Thoracic aorta (tissue), 2 donors: ENCODE data around the gene DDX46. TPM values are rescaled to one million over a fixed set of nuclear protein-coding genes. Genes with fewer than 3 reads are reported as not detected.

Experiments used
- ATAC-seq: fragments of 150-250 bp; one replicate; pipeline ENCODE4 v1.8.0; 2017; ENCODE audit warnings: low read depth; ENCODE audit not compliant: insufficient number of reproducible peaks, low FRiP score
- DNase-seq: peaks from one replicate; pipeline ENCODE4 v3.0.0-alpha.2; 2020; ENCODE audit warnings: low spot score
- H3K27ac ChIP-seq, 2 donors: fragments of 200-600 bp; sonication (generic); 1 replicate in 1 of 2; 2 replicates in 1 of 2; pipeline ENCODE4 v1.5.1; 2016; ENCODE audit warnings: mild to moderate bottlenecking in 2 of 2, moderate library complexity in 2 of 2
- H3K27me3 ChIP-seq: fragments of 200-600 bp; sonication (generic); replicated peaks from 2 replicates; pipeline ENCODE4 v1.6.0; 2016; ENCODE audit warnings: mild to moderate bottlenecking; ENCODE audit not compliant: insufficient read depth
- H3K36me3 ChIP-seq: fragments of 200-600 bp; sonication (generic); one replicate; pipeline ENCODE4 v1.5.1; 2016
- H3K4me1 ChIP-seq, 2 donors: fragments of 200-600 bp; sonication (generic); 1 replicate in 1 of 2; 2 replicates in 1 of 2; pipeline versions ENCODE4 v1.5.1 to v1.6.0; 2016; ENCODE audit warnings: low read depth in 2 of 2, mild to moderate bottlenecking in 1 of 2; ENCODE audit not compliant: control insufficient read depth in 1 of 2
- H3K4me3 ChIP-seq: fragments of 200-600 bp; sonication (generic); 2 replicates; pipeline ENCODE4 v1.5.1; 2016; ENCODE audit warnings: mild to moderate bottlenecking
- H3K9me3 ChIP-seq: fragments of 200-600 bp; sonication (generic); 2 replicates; pipeline ENCODE4 v1.5.1; 2016
- CTCF ChIP-seq: fragments of 200-600 bp; sonication (generic); IDR thresholded peaks from one replicate; pipeline ENCODE4 v1.5.1; 2019; ENCODE audit warnings: antibody characterized with exemption
- total RNA-seq, 2 donors: library from RNA; depleted of rRNA; stranded (reverse); fragments of >200 nt; gene quantifications; one replicate each; pipeline versions ENCODE4 v1.1.0 to v1.2.3, GENCODE V29; 2016

The DDX46 gene
- total RNA-seq, 2 donors from 2014 or later, result 27.1 to 59.2 TPM

- no peaks in the 10 kb centered on the region for H3K27me3 ChIP-seq
- no peak for ATAC-seq
- no peak overlapping the region for H3K4me3 ChIP-seq
- peaks cover 0 to 6% of the 10 kb centered on the region in 2 donors for H3K4me1 ChIP-seq
- H3K9me3 ChIP-seq, result no peaks in the 10 kb centered on the region
- no peak for DNase-seq
- no peak for TF ChIP-seq CTCF
- H3K36me3 ChIP-seq, result peaks cover 32% of the 10 kb centered on the region
- H3K27ac ChIP-seq, result no peak overlapping the region
Measured at GRCh38 chr5:134818776-134819175, 60.2 kb downstream of the DDX46 start.

GRCh38 chr5:134819407-134819963, 60.9 kb downstream of the DDX46 start:
- Histone ChIP-seq H3K4me3 (no peak overlapping the region), H3K36me3 (peaks cover 29% of the 10 kb centered on the region), H3K9me3 (no peaks in the 10 kb centered on the region), H3K27me3 (no peaks in the 10 kb centered on the region), H3K4me1 (peaks cover 0 to 6% of the 10 kb centered on the region in 2 donors), H3K27ac (no peak overlapping the region)
- DNase-seq (no peak), ATAC-seq (no peak)
- TF ChIP-seq CTCF, result no peak

- H3K27me3 ChIP-seq, result no peaks in the 10 kb centered on the region
- TF ChIP-seq CTCF, result no peak
- DNase-seq (no peak), ATAC-seq (no peak)
- H3K4me3 ChIP-seq, result no peak overlapping the region
- H3K9me3 ChIP-seq, result no peaks in the 10 kb centered on the region
- H3K36me3 ChIP-seq, result peaks cover 29% of the 10 kb centered on the region
- H3K4me1 ChIP-seq, result peaks cover 0 to 6% of the 10 kb centered on the region in 2 donors
- H3K27ac ChIP-seq, result no peak overlapping the region
Measured at GRCh38 chr5:134821841-134822240, 63.3 kb downstream of the DDX46 start.

GRCh38 chr5:134824681-134825080, 66.1 kb downstream of the DDX46 start:
- no peak overlapping the region for H3K4me3 ChIP-seq
- no peak for DNase-seq
- H3K4me1 ChIP-seq, result peaks cover 0 to 6% of the 10 kb centered on the region in 2 donors
- no peak for TF ChIP-seq CTCF
- ATAC-seq, result no peak
- no peaks in the 10 kb centered on the region for H3K9me3 ChIP-seq
- H3K27ac ChIP-seq, result no peak overlapping the region
- H3K36me3 ChIP-seq, result peaks cover 18% of the 10 kb centered on the region
- H3K27me3 ChIP-seq, result no peaks in the 10 kb centered on the region

- Histone ChIP-seq H3K4me3 (no peak overlapping the region), H3K36me3 (peaks cover 15% of the 10 kb centered on the region), H3K27me3 (no peaks in the 10 kb centered on the region), H3K9me3 (no peaks in the 10 kb centered on the region), H3K4me1 (peaks cover 0 to 6% of the 10 kb centered on the region in 2 donors), H3K27ac (no peak overlapping the region)
- ATAC-seq (no peak), DNase-seq (no peak)
- no peak for TF ChIP-seq CTCF
Measured at GRCh38 chr5:134825212-134825611, 66.6 kb downstream of the DDX46 start.
